Gastrocnemius medialis (tissue), 4 donors: ENCODE data around the gene SUPT3H. TPM values are rescaled to one million over a fixed set of nuclear protein-coding genes. Genes with fewer than 3 reads are reported as not detected.

Source experiments
- ATAC-seq, 2 donors: fragments of 150-250 bp; one replicate each; pipeline ENCODE4 v1.9.1; 2016
- DNase-seq, 2 donors: peaks; one replicate each; pipeline ENCODE4 v3.0.0-alpha.2; 2019
- H3K27ac ChIP-seq, 4 donors: fragments of 200-600 bp; sonication (generic); 1 replicate in 1 of 4; 2 replicates in 3 of 4; pipeline ENCODE4 v1.5.1; 2016 to 2018; ENCODE audit warnings: mild to moderate bottlenecking in 2 of 4, moderate library complexity in 1 of 4
- H3K27me3 ChIP-seq, 3 donors: fragments of 200-600 bp; sonication (generic) in 2 of 3; 1 replicate in 1 of 3; 2 replicates in 2 of 3; pipeline versions ENCODE4 v1.5.1 to v1.6.0; 2016 to 2019; ENCODE audit warnings: mild to moderate bottlenecking in 1 of 3, moderate library complexity in 1 of 3
- H3K36me3 ChIP-seq, 2 donors: fragments of 200-600 bp; sonication (generic) in 1 of 2; one replicate each; pipeline ENCODE4 v1.5.1; 2017 to 2018
- H3K4me1 ChIP-seq, 2 donors: fragments of 200-600 bp; sonication (generic) in 1 of 2; one replicate each; pipeline ENCODE4 v1.5.1; 2016 to 2017; ENCODE audit warnings: mild to moderate bottlenecking in 2 of 2
- H3K4me3 ChIP-seq, 4 donors: fragments of 200-600 bp; sonication (generic) in 3 of 4; 1 replicate in 1 of 4; 2 replicates in 3 of 4; pipeline ENCODE4 v1.5.1; 2016 to 2019; ENCODE audit warnings: mild to moderate bottlenecking in 2 of 4
- H3K9me3 ChIP-seq, 3 donors: fragments of 200-600 bp; sonication (generic) in 2 of 3; 1 replicate in 1 of 3; 2 replicates in 2 of 3; pipeline ENCODE4 v1.5.1; 2016 to 2019
- CTCF ChIP-seq, 5 experiments: fragments of 450-650 bp in 3 of 5; fragments of 200-600 bp in 2 of 5; sonication (generic) in 2 of 5; IDR thresholded peaks in 4 of 5; conservative IDR thresholded peaks in 1 of 5; 1 replicate in 4 of 5; 2 replicates in 1 of 5; pipeline ENCODE4 v1.5.1; 2016 to 2019; ENCODE audit warnings: antibody characterized with exemption in 5 of 5, mild to moderate bottlenecking in 3 of 5, moderate library complexity in 3 of 5
- POLR2A ChIP-seq, 2 donors: fragments of 450-650 bp; IDR thresholded peaks; one replicate each; pipeline ENCODE4 v1.6.1; 2017; ENCODE audit warnings: antibody characterized with exemption in 2 of 2, mild to moderate bottlenecking in 2 of 2, moderate library complexity in 2 of 2
- in situ Hi-C, 4 donors: fragments of 200-750 bp; cut with MboI; loops; one replicate each; pipeline versions ENCODE4 v1.15.0 to v1.8.0; 2017; ENCODE audit warnings: low sequenced_read_pairs in 4 of 4
- intact Hi-C: fragments of 100-400 bp; cut with DNase I; formaldehyde crosslinking; loops from one replicate; pipeline ENCODE4 v1.15.1; 2023; ENCODE audit warnings: low total_unique reads
- total RNA-seq, 4 donors: library from RNA; depleted of rRNA; stranded (reverse); fragments of >200 nt; gene quantifications; one replicate each; pipeline versions ENCODE4 v1.1.0 to v1.2.3, GENCODE V29; 2016

The SUPT3H gene
- total RNA-seq, 4 donors from 2014 or later, result 1.5 to 9.0 (median 4.2) TPM

GRCh38 chr6:45314146-45314545 is 63.6 kb downstream of the SUPT3H start:
- H3K4me3 ChIP-seq, result no peak overlapping the region
- ATAC-seq, result no peak
- TF ChIP-seq POLR2A (IDR thresholded peaks at IDR 0.05), result no peak
- TF ChIP-seq CTCF (IDR thresholded peaks at IDR 0.05 in 4 of 5, conservative IDR thresholded peaks at IDR 0.05 in 1 of 5), result no peak
- in situ Hi-C loops (no loop called here), intact Hi-C loops (no loop called here)
- H3K36me3 ChIP-seq, result no peaks in the 10 kb centered on the region
- no peak overlapping the region for H3K27ac ChIP-seq
- DNase-seq, result no peak
- no peaks in the 10 kb centered on the region for H3K4me1 ChIP-seq
- H3K9me3 ChIP-seq, result no peaks in the 10 kb centered on the region
- H3K27me3 ChIP-seq, result no peaks in the 10 kb centered on the region

- no peak overlapping the region for H3K27ac ChIP-seq
- DNase-seq, result no peak
- no peaks in the 10 kb centered on the region for H3K27me3 ChIP-seq
- no peak for ATAC-seq
- intact Hi-C loops (no loop called here), in situ Hi-C loops (no loop called here)
- no peaks in the 10 kb centered on the region for H3K4me1 ChIP-seq
- TF ChIP-seq CTCF (IDR thresholded peaks at IDR 0.05 in 4 of 5, conservative IDR thresholded peaks at IDR 0.05 in 1 of 5), result no peak
- TF ChIP-seq POLR2A (IDR thresholded peaks at IDR 0.05), result no peak
- no peak overlapping the region for H3K4me3 ChIP-seq
- H3K9me3 ChIP-seq, result no peaks in the 10 kb centered on the region
- no peaks in the 10 kb centered on the region for H3K36me3 ChIP-seq
Observed at GRCh38 chr6:45310118-45310788, 67.5 kb downstream of the SUPT3H start.

GRCh38 chr6:45305546-45305945 is 72.2 kb downstream of the SUPT3H start:
- no peak overlapping the region for H3K4me3 ChIP-seq
- ATAC-seq (no peak), DNase-seq (no peak)
- no peaks in the 10 kb centered on the region for H3K9me3 ChIP-seq
- no peaks in the 10 kb centered on the region for H3K36me3 ChIP-seq
- in situ Hi-C loops, result no loop called here
- intact Hi-C loops, result no loop called here
- no peak overlapping the region for H3K27ac ChIP-seq
- H3K27me3 ChIP-seq, result no peaks in the 10 kb centered on the region
- no peaks in the 10 kb centered on the region for H3K4me1 ChIP-seq
- no peak for TF ChIP-seq CTCF (IDR thresholded peaks at IDR 0.05 in 4 of 5, conservative IDR thresholded peaks at IDR 0.05 in 1 of 5)
- TF ChIP-seq POLR2A (IDR thresholded peaks at IDR 0.05), result no peak

GRCh38 chr6:45302832-45303231 is 74.9 kb downstream of the SUPT3H start:
- DNase-seq, result no peak
- intact Hi-C loops, result no loop called here
- in situ Hi-C loops, result no loop called here
- no peak overlapping the region for H3K4me3 ChIP-seq
- H3K36me3 ChIP-seq, result no peaks in the 10 kb centered on the region
- no peak for ATAC-seq
- H3K4me1 ChIP-seq, result no peaks in the 10 kb centered on the region
- TF ChIP-seq POLR2A (IDR thresholded peaks at IDR 0.05) (no peak), CTCF (IDR thresholded peaks at IDR 0.05 in 4 of 5, conservative IDR thresholded peaks at IDR 0.05 in 1 of 5) (no peak)
- no peak overlapping the region for H3K27ac ChIP-seq
- H3K27me3 ChIP-seq, result no peaks in the 10 kb centered on the region
- H3K9me3 ChIP-seq, result no peaks in the 10 kb centered on the region
